Amygdala (tissue), 56 donors: ENCODE measurements around the gene CNST.
"Not testable (repeated sequence)": the region's sequence is repeated elsewhere in the genome, so short reads cannot be mapped to it uniquely, and the experiment has no call there.

Experiments used
- DNase-seq, 56 donors: peaks; one replicate each; lab custom pipeline; 2025; lab: John Stamatoyannopoulos, UW

The CNST gene

DNA sequence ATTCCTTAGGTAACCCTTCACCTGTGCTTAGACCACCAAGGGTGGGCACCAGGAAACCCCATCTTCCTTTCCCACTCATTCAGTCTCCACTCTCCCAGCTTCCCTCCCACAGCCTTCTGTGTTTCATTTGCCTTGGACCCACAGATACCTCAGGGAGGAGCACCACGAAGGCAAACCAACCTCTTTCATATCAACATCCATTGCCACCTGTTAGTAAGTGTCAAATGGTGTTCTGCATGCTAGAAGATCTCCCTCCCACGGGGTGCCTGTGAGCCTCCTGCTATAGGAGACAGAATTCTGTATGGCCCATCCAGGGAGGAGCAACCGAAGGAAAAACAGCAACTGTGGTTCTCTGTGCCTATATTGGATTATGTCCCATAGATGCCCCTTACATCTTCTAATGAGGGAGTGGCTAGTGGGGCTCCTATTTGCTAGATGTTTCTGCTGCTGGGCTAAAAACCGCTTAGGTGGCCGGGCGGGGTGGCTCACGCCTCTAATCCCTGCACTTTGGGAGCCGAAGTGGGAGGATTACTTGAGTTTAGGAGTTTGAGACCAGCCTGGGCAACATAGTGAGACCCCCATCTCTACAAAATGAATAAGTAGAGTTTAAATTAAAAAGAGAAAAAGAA lies 132.3 kb downstream of the CNST start:
- no peak for DNase-seq

DNA sequence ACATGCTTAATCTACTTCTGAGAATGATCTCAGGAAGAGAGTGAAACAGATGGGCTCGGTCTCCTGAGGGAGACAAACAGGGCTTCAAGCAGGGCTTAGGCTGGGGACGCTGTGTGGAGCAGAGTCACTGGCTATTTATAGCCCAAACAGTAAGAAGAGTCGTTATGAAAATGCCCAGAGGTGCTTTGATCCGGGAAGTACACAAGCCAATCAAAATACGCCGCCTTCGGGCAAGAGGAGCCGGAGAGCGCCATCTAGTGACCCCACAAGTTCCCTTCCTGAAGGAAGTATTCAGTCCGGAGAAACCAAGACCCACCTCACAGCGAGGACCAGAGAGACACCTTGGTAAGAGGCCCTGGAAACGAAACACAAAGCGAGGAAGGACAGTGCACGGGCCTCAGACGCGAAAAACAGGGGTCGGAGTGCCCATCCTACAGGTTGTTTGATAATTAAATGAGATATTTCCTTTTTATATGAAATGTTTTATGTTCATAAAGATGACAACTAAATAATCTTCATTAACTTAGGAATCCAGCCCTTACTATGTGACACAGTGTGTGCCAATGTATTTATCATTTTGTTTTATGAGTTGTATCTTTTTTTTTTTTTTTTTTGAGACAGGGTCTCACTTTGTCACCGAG lies 133.0 kb downstream of the CNST start:
- DNase-seq = peak in 49 of 56 donors; percentile 9 to 84 (median 48)

DNA sequence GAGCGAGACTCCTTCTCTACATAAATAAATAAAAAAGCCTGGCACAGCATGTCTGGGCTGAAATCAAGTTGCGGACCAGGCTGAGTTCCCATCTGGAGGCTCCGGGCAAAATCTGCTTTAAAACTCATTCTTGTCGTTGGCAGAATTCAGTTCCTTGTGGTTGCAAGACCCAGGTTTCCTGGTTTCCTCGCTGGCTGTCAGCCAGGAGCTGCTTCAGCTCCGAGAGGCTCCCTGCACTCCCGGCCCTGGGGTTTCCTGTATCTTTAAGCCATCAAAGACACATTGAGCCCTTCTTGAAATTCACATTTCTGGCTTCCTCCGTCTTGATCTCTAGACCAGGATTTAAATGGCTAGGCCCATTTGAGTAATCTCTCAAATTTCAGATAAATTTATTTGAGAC lies 137.3 kb downstream of the CNST start:
- DNase-seq = no peak

DNA sequence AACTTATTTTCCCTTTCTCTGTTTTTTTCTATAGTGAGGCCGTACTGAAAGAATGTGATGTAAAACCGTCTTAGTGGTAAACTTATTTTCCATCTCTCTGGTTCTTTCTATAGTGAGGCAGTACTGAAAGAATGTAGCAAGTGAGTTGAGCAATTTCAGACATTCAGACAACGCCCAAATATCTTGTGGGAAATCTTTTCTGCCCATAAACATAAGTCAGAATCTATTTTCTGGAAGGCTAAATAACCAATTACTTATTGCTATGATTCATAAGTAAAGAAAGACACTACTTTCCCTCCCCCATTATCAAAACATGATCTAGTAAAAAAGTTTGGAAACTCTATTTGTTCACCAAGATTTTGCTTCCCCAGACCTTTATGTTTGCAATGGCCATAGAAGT lies 139.1 kb downstream of the CNST start:
- DNase-seq = no peak

DNA sequence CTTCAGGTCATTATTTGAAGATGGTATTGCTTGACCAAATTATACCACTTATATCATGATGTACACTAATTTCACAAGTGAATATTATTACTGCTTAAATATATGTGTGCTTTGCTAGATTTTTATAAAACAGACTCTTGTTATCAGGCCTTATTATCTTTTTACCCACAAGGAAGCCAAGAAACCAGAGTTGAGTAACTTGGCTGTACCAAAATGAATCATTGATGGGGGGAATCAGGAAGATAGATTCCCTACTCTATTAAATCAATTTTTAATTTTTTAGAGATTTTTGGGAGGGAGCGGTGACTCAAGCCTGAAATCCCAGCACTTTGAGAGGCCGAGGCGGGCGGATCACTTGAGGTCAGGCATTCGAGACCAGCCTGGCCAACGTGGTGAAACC lies 141.9 kb downstream of the CNST start:
- DNase-seq = no peak

DNA sequence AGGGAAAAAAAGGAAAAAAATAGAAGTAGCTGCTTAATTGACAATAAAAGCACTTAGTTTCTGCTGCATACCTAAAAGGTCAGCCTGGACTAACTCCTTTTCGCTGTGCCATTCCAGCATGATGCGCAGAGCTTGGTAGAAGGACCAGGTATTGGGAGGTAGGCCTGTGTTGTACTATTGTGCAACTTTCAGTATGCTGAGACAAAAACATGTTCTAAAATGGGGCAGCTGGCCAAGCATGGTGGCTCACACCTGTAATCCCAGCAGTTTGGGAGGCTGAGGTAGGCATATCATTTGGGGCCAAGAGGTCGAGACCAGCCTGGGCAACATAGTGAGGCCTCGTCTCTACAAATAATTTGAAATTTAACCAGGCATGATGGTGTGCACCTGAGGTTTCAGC lies 142.9 kb downstream of the CNST start:
- no peak for DNase-seq

DNA sequence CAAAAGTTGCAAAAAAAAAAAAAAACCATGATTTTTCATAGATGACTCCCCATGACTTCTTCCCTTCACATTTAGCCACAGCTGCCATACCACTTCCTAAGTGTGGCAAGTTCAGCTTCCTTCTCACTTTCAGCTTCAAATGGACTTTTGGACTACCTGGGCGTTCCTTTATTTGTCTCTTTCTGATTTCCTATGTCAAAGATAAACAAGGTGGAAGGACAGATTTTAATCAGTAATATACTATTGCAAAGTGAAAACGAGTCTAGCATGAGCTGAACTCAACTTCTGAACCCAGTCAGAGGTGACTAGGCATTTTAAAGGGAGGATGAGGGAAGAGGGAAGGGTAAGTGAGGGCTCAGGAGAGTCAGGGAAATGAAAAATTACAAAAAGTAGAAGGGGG lies 143.6 kb downstream of the CNST start:
- no peak for DNase-seq

DNA sequence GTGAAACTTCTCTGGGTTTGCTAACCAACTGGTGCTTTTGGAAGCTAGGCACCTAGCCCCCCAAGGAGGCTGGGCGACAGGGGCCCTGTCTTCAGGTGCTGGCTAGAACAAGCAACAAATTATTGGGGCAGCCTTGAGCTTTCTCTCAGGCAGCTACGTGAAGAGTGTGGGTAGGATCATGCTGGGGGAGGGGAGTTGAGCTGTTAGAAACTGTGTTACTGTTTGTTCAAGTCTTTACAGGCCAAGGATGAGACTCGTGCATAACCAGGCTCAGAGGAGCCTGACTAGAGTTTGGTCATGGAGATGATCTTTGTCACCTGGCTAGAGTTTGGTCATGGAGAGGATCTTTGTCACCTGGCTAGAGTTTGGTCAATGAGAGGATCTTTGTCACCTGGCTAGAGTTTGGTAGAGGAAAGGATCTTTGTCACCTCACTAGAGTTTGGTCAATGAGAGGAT lies 145.3 kb downstream of the CNST start:
- DNase-seq = no peak

DNA sequence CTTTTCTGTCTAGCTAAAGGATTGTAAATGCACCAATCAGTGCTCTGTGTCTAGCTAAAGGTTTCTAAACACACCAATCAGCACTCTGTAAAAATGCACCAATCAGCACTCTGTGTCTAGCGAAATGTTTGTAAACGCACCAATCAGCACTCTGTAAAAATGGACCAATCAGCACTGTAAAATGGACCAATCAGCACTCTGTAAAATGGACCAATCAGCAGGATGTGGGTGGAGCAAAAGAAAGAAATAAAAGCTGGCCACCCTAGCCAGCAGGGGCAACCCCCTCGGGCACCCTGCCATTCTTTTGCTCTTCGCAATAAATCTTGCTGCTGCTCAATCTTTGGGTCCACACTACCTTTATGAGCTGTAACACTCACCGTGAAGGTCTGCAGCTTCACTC lies 146.2 kb downstream of the CNST start:
- not testable (repeated sequence) for DNase-seq
